ELF-1 (cell line): ENCODE results near the gene RGPD3.
"Not testable (repeated sequence)": the region's sequence is repeated elsewhere in the genome, so short reads cannot be mapped to it uniquely, and the experiment has no call there.

Source experiments
- DNase-seq: peaks from one replicate; pipeline ENCODE4 v3.0.0-alpha.2; 2016; ENCODE audit warnings: low read depth, low spot score

The RGPD3 gene

GRCh38 chr2:106486551-106487385 is 18.6 kb upstream of the RGPD3 start, which contains the start of gene CD8B2:
TSS of gene CD8B2 (plus strand) at chr2:106487364. CDS start at chr2:106487427, 63 bp downstream.
- peak; percentile 28 for DNase-seq

- DNase-seq = not testable (repeated sequence)
Observed at GRCh38 chr2:106479563-106479962, 11.3 kb upstream of the RGPD3 start.

GRCh38 chr2:106477647-106478046 is 9.4 kb upstream of the RGPD3 start:
- not testable (repeated sequence) for DNase-seq

GRCh38 chr2:106470658-106471057 is 2.4 kb upstream of the RGPD3 start:
- DNase-seq = not testable (repeated sequence)

DNA sequence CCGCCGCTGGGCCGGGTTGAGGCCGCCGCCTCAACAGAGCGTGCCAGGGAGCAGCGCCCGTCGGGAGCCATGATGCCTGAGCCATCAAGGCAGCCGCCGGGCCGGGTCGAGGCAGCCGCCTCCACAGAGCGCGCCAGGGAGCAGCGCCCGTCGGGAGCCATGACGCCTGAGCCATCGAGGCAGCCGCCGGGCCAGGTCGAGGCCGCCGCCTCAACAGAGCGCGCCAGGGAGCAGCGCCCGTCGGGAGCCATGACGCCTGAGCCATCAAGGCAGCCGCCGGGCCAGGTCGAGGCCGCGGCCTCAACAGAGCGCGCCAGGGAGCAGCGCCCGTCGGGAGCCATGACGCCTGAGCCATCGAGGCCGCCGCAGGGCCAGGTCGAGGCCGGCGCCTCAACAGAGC is 697 bp downstream of the RGPD3 start:
- not testable (repeated sequence) for DNase-seq

- peak; percentile 57 for DNase-seq
Observed at GRCh38 chr2:106461882-106462281, 6.3 kb downstream of the RGPD3 start.

DNA sequence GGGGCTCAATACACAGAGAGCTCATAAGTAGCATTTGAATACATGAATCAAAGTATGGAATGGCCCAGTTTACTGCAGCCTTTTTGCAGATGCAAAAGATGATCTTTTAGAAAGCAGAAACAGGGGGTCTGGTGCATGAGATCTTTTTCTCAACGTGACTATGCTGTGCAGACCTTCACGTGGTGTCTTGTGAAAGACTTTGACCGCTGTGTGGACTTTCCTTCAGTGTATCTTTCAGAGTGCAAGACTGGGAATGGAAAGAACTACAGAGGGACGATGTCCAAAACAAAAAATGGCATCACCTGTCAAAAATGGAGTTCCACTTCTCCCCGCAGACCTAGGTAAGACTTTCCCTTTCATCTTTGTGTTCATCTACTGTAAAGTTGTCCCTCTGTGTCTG is 77.5 kb downstream of the RGPD3 start:
- not testable (repeated sequence) for DNase-seq

DNA sequence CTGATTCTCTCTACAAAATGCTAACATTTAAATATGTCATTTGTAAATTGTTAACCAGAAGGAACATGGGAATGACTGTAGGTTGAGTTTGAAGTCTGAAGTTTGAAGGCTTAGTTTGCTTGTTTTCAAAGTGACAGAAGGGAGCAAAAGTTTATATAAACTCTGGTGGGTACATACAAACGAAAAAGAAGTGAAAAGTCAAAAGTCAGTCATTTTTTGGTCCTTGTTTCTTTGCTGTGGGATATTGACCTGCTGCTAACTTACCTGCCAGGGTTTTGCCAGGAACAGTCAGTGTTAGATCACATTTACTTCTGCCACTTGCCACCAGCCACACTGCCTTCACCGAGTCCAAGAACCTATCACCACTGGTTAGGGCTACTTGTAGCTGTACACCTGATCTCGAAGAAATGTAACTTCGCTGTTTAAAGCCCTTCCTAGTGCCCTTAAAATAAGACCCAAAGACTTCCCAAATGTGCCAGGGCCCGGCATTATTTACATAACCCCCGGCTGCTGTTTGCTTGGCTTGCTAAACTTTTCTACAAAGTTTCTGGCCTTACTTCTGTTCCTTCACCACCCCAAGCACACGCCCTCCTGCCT is 79.3 kb downstream of the RGPD3 start:
- not testable (repeated sequence) for DNase-seq

GRCh38 chr2:106384548-106384947 is 83.7 kb downstream of the RGPD3 start:
- not testable (repeated sequence) for DNase-seq

DNA sequence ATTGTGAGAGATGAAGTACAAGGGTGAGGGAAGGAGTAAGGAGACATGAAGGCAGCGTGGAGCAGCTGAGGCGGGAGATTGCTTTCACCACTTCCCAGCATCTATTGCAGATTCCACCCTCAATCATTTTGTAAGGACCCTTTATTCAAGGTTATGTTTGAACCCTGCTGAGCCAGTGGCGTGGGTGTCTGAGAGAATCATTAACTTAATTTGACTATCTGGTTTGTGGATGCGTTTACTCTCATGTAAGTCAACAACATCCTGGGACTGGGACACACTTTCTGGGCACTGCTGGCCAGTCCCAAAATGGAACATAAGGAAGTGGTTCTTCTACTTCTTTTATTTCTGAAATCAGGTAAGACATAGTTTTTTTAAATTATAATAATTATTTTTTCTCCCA is 86.3 kb downstream of the RGPD3 start:
- not testable (repeated sequence) for DNase-seq

GRCh38 chr2:106379567-106379966 is 88.6 kb downstream of the RGPD3 start:
- DNase-seq = not testable (repeated sequence)

GRCh38 chr2:106369182-106369581 is 99.0 kb downstream of the RGPD3 start:
- not testable (repeated sequence) for DNase-seq

DNA sequence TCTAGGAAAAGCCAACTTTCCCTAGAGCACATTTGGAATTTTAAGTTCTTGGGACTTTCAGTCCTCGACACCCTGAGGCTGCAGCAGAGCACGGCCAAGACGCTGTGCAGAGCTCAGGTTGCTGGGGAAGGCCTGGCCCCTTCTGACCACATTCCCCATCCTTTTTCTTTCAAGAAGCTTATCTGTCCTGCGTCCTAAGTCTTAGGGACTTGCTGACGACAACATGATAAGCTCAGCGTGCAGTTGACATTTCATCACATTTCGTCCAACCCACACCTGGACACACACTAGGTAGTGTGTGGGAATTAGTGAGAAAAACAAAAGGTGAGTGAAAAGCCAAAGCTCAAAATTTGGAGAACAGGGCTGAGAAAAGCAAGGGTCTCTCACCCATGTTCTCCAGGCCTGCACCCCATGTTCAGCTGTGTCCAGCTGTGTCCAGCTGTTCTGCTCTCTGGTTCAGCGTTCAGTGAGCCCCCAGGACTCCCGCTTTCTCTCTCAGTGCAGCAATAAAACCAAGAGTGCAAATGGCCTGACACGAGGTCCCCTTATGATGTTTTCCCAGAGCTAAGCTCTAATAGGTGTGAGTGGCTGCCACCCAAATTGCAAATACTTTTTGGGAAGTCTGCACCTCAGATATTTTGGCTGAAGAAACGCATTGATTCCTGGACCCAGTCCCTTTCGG is 101.9 kb downstream of the RGPD3 start:
- DNase-seq = peak; percentile 30

DNA sequence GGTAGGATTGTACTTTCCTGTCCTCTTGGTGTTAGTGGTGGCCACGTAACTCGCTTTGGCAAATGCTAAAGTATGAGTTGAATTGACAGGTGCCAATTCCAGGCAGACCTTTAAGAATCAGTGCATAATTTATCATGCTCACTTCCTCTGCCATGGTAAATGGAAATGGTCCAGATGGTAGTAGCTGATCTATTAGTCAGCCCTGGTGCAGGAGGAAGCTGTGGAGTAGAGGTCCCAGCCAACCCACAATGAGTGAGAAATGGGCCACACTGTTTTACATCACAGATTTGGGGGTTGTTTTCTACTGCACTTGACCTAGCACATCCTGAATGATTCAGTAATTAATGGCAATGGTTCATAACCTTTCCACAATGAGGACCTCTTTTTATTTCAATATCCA is 104.4 kb downstream of the RGPD3 start:
- DNase-seq = no peak

DNA sequence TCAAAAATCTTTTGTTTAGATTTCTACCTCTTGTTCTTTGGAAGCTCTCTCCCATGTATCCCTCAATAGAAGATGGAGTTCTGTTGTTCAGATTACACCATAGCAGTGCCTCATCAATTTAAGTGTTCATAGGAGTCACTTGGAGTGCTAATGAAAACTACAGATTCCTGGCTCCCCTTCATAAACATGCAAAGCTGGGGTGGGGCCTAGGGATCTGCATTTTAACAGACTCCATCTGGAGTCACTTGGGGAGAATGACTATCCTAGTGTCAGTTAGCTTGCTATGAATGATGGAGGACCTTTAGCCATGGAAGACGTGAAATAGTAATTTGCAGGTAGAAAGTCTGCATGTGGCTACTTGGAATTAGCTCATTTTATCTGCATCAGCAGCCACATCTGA is 105.4 kb downstream of the RGPD3 start:
- no peak for DNase-seq

- DNase-seq = no peak
Observed at GRCh38 chr2:106359512-106359911, 108.7 kb downstream of the RGPD3 start.

DNA sequence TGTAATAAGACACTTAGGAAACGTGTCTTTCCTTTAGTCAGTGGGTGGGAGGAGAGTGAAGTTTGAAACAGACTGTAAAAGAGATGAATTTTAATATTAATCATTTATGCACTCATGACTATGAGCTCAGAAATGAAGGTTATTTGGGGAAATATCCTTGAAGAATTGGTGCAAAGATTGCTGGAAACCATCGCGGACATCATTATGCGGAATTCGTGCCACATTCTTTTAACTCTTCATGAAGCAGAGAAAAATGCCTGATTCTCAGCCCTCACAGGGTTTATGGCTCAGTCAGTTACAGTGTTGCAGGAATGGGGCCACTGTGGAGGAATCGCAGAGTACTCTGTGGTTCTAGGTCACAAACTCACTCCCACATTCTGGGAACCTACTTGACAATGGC is 109.7 kb downstream of the RGPD3 start:
- DNase-seq = no peak

- no peak for DNase-seq
Observed at GRCh38 chr2:106358081-106358480, 110.1 kb downstream of the RGPD3 start.

DNA sequence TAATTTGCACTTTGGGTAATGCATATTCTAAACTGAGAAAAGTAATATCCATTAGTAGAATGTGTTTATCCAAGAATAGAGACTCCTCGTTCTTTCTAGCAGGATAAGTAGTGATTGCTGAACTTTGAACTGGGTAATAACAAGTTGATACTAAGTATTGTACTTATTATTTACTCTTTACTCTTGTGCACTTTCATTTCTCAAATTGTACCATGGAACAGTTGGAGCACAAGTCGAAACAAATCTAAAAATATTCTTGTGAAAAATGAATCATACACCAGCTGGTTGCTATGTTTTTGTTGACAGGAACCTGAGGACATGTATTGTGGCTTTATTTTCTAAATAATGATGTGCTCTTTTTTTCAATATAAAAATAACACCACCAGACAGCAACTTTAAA is 111.9 kb downstream of the RGPD3 start:
- no peak for DNase-seq

DNA sequence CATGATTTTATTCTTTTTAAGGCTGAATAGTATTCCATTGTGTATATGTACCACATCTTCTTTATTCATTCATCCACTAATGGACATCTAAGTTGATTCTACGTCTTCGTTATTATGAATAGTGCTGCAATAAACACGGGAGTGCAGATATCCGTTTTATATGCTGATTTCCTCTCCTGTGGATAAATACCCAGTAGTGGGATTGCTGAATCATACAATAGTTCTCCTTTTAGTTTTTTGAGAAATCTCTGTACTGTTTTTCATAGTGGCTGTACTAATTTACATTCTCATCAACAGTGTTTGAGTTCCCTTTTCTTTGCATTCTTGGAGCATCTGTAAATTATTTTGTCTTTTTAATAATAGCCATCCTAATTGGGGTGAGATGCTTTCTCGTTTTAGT is 114.5 kb downstream of the RGPD3 start:
- no peak for DNase-seq

DNA sequence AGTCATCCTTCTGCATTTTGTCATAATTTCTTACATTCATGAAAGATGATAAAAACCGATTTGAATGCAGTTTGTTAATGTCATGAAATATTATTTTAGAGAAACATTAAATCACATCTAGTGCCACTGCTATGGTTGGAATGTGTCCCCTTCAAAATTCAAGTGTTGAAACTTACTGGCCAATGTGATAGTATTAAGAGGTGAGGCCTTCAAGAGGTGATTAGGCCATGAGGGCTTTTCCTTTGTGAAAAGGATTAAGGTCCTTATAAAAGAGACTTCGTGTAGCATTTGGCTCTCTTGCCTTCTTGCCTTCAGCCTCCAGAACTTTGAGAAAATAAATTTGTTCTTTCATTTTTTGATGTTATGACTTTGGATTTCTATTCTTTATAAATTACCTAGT is 117.2 kb downstream of the RGPD3 start:
- DNase-seq = no peak

- DNase-seq = no peak
Observed at GRCh38 chr2:106344302-106344701, 123.9 kb downstream of the RGPD3 start.
